Stimulated activated effector memory CD8-positive, alpha-beta T cell treated with anti-CD3 and anti-CD28 coated beads, Interleukin-12 subunit alpha, Interleukin-12 subunit beta, amount 100 ng/mL, for 72 hours (primary cell): ENCODE results near the gene HIGD1C.
"Not testable (repeated sequence)": the region's sequence is repeated elsewhere in the genome, so short reads cannot be mapped to it uniquely, and the experiment has no call there.

ENCODE experiments used
- ATAC-seq: fragments of 150-1000 bp; cut with Tn5 transposase; 2 replicates; pipeline ENCODE4 v1.10.0; 2021
- DNase-seq, 2 donors: peaks; one replicate each; pipeline ENCODE4 v3.0.0; 2021 to 2022; ENCODE audit warnings: low spot score in 2 of 2
- H3K27ac Mint-ChIP-seq: one replicate; pipeline ENCODE4 v1.8.0; 2022; ENCODE audit warnings: mild to moderate bottlenecking, mixed read lengths
- H3K36me3 Mint-ChIP-seq: one replicate; pipeline ENCODE4 v1.8.0; 2022; ENCODE audit warnings: mild to moderate bottlenecking, mixed read lengths
- H3K4me1 Mint-ChIP-seq: one replicate; pipeline ENCODE4 v1.8.0; 2022; ENCODE audit warnings: mixed read lengths
- H3K4me3 Mint-ChIP-seq: one replicate; pipeline ENCODE4 v1.8.0; 2022; ENCODE audit warnings: mild to moderate bottlenecking, mixed read lengths
- H3K9me3 Mint-ChIP-seq: one replicate; pipeline ENCODE4 v1.8.0; 2022; ENCODE audit warnings: mixed read lengths

Gene HIGD1C

DNA sequence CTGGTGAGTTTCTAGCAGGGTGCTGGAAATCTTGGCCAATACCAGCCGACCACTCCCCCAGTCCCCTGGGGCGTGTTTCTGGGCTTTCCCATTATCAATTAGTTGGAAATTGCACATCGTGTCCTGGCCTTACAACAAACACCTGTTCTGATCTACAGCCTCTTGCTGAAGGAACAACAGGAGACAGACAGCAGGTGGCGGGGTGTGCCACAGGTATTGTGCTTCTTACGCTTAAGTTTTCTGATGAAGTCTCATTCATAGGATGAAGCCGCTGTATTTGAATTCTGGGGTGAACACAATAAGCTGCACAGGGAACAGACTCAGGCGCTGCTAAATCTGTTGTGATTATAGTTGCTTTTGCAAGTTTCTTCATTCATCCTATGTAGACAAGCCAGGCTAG is 703 bp downstream of the HIGD1C start:
- DNase-seq, result no peak
- H3K27ac Mint-ChIP-seq, result peak overlapping the region; percentile 52
- no peaks in the 10 kb centered on the region for H3K4me1 Mint-ChIP-seq
- no peak for ATAC-seq
- no peak overlapping the region for H3K4me3 Mint-ChIP-seq
- H3K36me3 Mint-ChIP-seq, result peaks cover 4% of the 10 kb centered on the region
- H3K9me3 Mint-ChIP-seq, result no peaks in the 10 kb centered on the region

- not testable (repeated sequence) for H3K4me3 Mint-ChIP-seq, H3K4me1 Mint-ChIP-seq, H3K9me3 Mint-ChIP-seq, ATAC-seq, H3K36me3 Mint-ChIP-seq, DNase-seq, H3K27ac Mint-ChIP-seq
Measured at GRCh38 chr12:50954789-50955188, 2.4 kb downstream of the HIGD1C start.

GRCh38 chr12:50955288-50955687 is 2.9 kb downstream of the HIGD1C start:
- H3K9me3 Mint-ChIP-seq, result no peaks in the 10 kb centered on the region
- no peaks in the 10 kb centered on the region for H3K4me1 Mint-ChIP-seq
- H3K27ac Mint-ChIP-seq, result no peak overlapping the region
- H3K36me3 Mint-ChIP-seq, result peaks cover 4% of the 10 kb centered on the region
- DNase-seq (no peak), ATAC-seq (no peak)
- no peak overlapping the region for H3K4me3 Mint-ChIP-seq

DNA sequence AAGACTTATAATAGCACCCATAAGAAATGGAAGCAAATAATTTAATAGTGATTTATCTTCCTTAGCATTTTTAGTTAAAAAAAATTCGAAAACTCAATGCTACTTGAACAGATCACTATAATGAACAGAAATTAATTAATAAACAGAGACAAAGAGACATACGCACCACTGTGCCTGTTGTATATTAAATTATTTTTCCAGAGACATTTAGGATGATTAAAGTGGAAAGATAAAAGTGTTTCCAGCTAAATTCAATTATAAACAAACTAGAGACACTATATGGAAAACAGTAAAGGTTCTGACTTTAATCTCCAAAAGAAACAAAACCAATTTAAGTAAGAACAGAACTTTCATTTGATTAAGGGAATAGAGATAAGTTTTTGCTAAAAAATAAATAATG is 3.4 kb downstream of the HIGD1C start:
- no peak overlapping the region for H3K27ac Mint-ChIP-seq
- H3K9me3 Mint-ChIP-seq, result no peaks in the 10 kb centered on the region
- H3K4me1 Mint-ChIP-seq, result no peaks in the 10 kb centered on the region
- H3K4me3 Mint-ChIP-seq, result no peak overlapping the region
- H3K36me3 Mint-ChIP-seq, result peaks cover 4% of the 10 kb centered on the region
- DNase-seq (no peak), ATAC-seq (no peak)

DNA sequence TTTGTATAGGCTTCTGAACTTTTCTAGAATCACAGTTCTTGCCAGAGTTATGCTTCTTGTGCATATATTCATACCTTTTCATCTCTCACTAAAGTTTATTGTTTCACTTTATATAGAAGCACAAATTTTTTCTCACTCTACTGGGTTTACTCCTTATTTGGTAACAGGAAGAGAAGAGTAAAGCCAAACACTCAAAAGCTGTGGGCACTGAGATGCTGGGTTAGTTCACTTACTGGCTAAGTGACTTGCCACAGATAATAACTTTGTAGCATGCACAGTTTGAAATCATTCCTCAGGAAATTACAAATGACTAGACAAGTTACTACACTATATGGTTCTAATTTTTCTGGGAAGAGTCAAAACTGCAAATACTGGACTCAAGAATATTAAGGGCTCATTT is 7.8 kb downstream of the HIGD1C start:
- DNase-seq (no peak), ATAC-seq (no peak)
- H3K36me3 Mint-ChIP-seq, result no peaks in the 10 kb centered on the region
- no peaks in the 10 kb centered on the region for H3K9me3 Mint-ChIP-seq
- H3K4me1 Mint-ChIP-seq, result no peaks in the 10 kb centered on the region
- no peak overlapping the region for H3K4me3 Mint-ChIP-seq
- H3K27ac Mint-ChIP-seq, result no peak overlapping the region

DNA sequence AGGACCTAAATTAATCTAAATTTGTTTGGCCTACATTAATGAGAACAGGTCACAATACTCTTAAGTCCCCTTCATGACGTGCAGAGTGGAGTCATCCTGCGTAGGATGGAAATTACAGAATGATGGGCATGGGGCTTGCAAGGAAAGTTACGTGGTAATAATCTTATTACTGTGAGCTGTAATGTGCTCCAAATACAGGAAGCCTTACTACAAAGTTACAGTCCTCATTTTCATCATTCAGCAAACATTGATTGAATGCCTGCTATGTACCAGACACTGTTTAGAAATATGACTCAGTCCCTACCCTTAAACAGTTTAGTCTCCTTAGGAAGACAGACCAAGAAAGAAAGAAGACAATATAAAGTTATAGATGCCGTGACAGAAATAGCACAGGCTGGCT is 9.4 kb downstream of the HIGD1C start:
- DNase-seq (no peak), ATAC-seq (no peak)
- no peak overlapping the region for H3K4me3 Mint-ChIP-seq
- no peaks in the 10 kb centered on the region for H3K9me3 Mint-ChIP-seq
- H3K36me3 Mint-ChIP-seq, result no peaks in the 10 kb centered on the region
- no peak overlapping the region for H3K27ac Mint-ChIP-seq
- no peaks in the 10 kb centered on the region for H3K4me1 Mint-ChIP-seq

GRCh38 chr12:50964432-50964831 is 12.1 kb downstream of the HIGD1C start:
- H3K9me3 Mint-ChIP-seq, result no peaks in the 10 kb centered on the region
- H3K27ac Mint-ChIP-seq, result no peak overlapping the region
- DNase-seq (no peak), ATAC-seq (no peak)
- no peak overlapping the region for H3K4me3 Mint-ChIP-seq
- H3K36me3 Mint-ChIP-seq, result peaks cover 8% of the 10 kb centered on the region
- no peaks in the 10 kb centered on the region for H3K4me1 Mint-ChIP-seq

- H3K4me3 Mint-ChIP-seq, result no peak overlapping the region
- ATAC-seq, result no peak
- H3K36me3 Mint-ChIP-seq, result peaks cover 23% of the 10 kb centered on the region
- no peaks in the 10 kb centered on the region for H3K4me1 Mint-ChIP-seq
- DNase-seq, result no peak
- no peak overlapping the region for H3K27ac Mint-ChIP-seq
- no peaks in the 10 kb centered on the region for H3K9me3 Mint-ChIP-seq
Measured at GRCh38 chr12:50971946-50972345, 19.6 kb downstream of the HIGD1C start.

DNA sequence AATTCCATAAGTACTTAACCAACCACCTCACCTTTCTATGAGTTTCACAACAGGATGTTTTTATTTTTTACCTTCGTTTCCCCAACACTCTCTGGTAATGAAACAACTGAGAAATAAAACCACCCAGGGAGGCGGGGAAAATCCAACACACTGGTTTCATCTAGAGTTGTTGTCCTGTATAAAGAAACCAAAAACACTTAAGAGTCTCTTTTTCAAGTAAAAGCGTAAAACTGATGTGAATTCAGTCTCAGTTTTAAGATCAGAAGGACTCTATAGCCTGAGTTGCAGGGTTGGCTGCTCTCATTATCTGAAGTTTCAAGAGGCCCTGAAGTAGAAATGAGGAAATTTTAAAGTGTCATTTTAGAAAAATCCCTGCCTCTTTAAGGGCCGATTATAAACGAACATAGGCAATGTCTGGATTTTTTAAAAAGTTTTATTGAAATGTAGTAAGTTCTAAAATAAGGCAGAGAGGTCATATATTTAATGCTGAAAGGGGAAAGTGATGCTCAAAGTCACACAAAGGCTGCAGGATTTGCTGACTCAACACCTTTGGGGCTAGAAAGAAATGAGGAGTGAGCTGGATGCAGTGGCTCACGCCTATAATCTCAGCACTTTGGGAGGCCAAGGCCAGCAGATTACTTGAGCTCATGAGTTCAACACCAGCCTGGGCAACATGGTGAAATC is 27.2 kb downstream of the HIGD1C start:
- ATAC-seq (peak; percentile 68), DNase-seq (peak in 1 of 2 donors; percentile 56)
- H3K36me3 Mint-ChIP-seq, result peaks cover 19% of the 10 kb centered on the region
- H3K4me1 Mint-ChIP-seq, result peaks cover 15% of the 10 kb centered on the region
- H3K4me3 Mint-ChIP-seq, result peak overlapping the region; percentile 33
- H3K27ac Mint-ChIP-seq, result peak overlapping the region; percentile 82
- H3K9me3 Mint-ChIP-seq, result no peaks in the 10 kb centered on the region

DNA sequence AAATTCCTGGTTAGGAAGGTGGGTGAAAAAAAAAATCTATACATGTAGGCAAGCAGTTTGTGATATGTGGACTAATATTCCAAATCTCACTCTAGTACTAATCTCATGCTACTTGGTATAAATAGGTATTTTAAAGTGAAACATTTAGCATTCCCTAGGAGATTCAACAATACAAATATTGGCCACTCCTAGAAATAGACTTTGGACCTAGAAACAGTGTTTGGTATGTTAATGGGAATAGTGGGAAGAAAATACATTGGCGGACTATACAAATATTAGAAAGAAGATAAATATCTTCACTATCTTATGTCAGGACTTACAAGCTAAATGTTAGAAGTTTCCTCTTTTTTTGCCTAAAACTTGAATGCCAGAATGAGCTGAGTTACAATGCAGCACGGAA is 28.2 kb downstream of the HIGD1C start:
- Mint-ChIP-seq H3K27ac (no peak overlapping the region), H3K4me3 (no peak overlapping the region), H3K9me3 (no peaks in the 10 kb centered on the region), H3K4me1 (peaks cover 22% of the 10 kb centered on the region), H3K36me3 (peaks cover 19% of the 10 kb centered on the region)
- DNase-seq, result no peak
- no peak for ATAC-seq

GRCh38 chr12:50981319-50982239 is 29.2 kb downstream of the HIGD1C start:
- Mint-ChIP-seq H3K36me3 (peaks cover 27% of the 10 kb centered on the region), H3K4me3 (no peak overlapping the region), H3K27ac (no peak overlapping the region), H3K9me3 (no peaks in the 10 kb centered on the region), H3K4me1 (peaks cover 22% of the 10 kb centered on the region)
- DNase-seq (no peak), ATAC-seq (no peak)

DNA sequence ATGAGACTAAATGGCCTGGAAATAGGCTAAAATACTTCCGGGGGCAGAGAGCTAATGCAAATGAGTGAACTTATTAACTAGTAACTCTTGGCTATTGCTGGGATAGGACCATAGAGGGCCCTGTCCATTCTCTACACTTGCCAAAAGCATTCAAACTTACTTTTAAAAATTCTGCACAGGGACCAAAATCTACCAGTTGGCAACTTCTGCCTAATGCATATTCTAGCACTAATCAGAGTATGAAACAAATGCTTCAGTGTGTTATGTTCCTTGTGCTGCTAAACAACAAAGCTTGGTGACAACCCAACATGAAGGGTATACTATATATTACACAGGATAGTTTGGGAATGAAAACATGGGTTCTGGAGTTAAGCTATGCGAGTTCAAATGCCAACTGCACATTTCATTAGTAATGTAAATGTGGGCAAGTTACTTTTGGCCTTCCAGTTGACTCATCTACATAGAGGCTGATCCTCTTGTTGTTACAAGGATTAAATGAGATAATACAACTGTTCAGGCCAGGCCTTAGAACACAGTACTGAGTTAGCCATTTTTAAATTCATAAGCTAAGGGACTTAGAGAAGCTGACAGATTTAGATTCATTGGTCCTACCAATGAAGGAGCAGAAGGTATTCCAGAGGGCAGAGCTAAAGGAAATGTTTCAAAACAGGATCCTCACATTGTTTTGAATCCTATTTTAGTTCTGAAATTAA is 32.4 kb downstream of the HIGD1C start:
- H3K36me3 Mint-ChIP-seq, result peaks cover 51% of the 10 kb centered on the region
- DNase-seq (no peak), ATAC-seq (peak; percentile 31)
- no peaks in the 10 kb centered on the region for H3K9me3 Mint-ChIP-seq
- H3K4me1 Mint-ChIP-seq, result peaks cover 14% of the 10 kb centered on the region
- H3K27ac Mint-ChIP-seq, result peak overlapping the region; percentile 92
- no peak overlapping the region for H3K4me3 Mint-ChIP-seq

DNA sequence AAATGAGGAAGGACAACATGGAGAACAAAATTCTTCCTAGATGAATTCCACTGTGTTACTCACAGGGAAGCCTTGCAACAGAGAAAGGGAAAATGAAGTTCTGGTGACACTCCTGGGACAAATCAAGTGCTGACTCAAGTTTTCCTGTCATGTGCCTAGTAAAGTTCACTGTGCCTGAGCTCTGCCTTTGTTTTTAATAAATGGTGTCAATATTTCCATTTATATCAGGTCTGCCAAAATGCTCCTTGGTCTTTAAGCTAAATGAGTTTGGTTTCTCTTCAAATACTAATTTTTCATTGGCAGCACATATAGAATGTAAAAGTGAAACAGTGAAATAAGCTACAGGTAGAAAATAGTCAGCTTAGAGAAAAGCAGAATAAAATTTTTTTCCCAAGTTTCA is 33.0 kb downstream of the HIGD1C start:
- Mint-ChIP-seq H3K9me3 (no peaks in the 10 kb centered on the region), H3K4me3 (no peak overlapping the region), H3K27ac (peak overlapping the region; percentile 92), H3K36me3 (peaks cover 51% of the 10 kb centered on the region), H3K4me1 (peaks cover 8% of the 10 kb centered on the region)
- ATAC-seq (no peak), DNase-seq (no peak)

- ATAC-seq (no peak), DNase-seq (no peak)
- no peak overlapping the region for H3K4me3 Mint-ChIP-seq
- peaks cover 7% of the 10 kb centered on the region for H3K4me1 Mint-ChIP-seq
- no peaks in the 10 kb centered on the region for H3K9me3 Mint-ChIP-seq
- H3K27ac Mint-ChIP-seq, result peak overlapping the region; percentile 82
- H3K36me3 Mint-ChIP-seq, result peaks cover 63% of the 10 kb centered on the region
Measured at GRCh38 chr12:50986966-50987737, 34.8 kb downstream of the HIGD1C start.

GRCh38 chr12:50988051-50988450 is 35.7 kb downstream of the HIGD1C start:
- H3K36me3 Mint-ChIP-seq, result peaks cover 72% of the 10 kb centered on the region
- ATAC-seq, result no peak
- no peak for DNase-seq

More at GRCh38 chr12:50988051-50988450, 35.7 kb downstream of the HIGD1C start:
- no peaks in the 10 kb centered on the region for H3K9me3 Mint-ChIP-seq
- no peak overlapping the region for H3K4me3 Mint-ChIP-seq
- no peak overlapping the region for H3K27ac Mint-ChIP-seq
- H3K4me1 Mint-ChIP-seq, result peaks cover 7% of the 10 kb centered on the region
